K562 (cell line): Measurements from ENCODE around the gene ZNF346. TPM values are rescaled to one million over a fixed set of nuclear protein-coding genes. Genes with fewer than 3 reads are reported as not detected.
A peak's percentile ranks its signal among the peaks of the same experiment; 100 is the strongest.

Experiments
- BACH1 ChIP-seq: fragments of 200-800 bp; sonication (Bioruptor generic); IDR thresholded peaks from 2 replicates; pipeline ENCODE4 v1.6.1; 2016; ENCODE audit warnings: missing genetic modification characterization, missing compliant biosample characterization
- EP300 ChIP-seq: IDR thresholded peaks from 2 replicates; pipeline ENCODE4 v1.6.1; 2012; ENCODE audit warnings: low read length, improper control_type of control experiment
- ESRRB ChIP-seq: fragments of 250-450 bp; sonication (Bioruptor Pico); IDR thresholded peaks from 2 replicates; pipeline ENCODE4 v1.5.0; 2020; ENCODE audit warnings: mild to moderate bottlenecking, moderate library complexity, borderline replicate concordance
- FOXJ2 ChIP-seq: fragments of 200-800 bp; sonication (Bioruptor generic); IDR thresholded peaks from 2 replicates; pipeline ENCODE4 v1.6.1; 2016; ENCODE audit warnings: missing genetic modification characterization, missing compliant biosample characterization
- FOXM1 ChIP-seq, 2 experiments: fragments of 450-650 bp in 1 of 2; sonication (generic) in 1 of 2; formaldehyde crosslinking in 1 of 2; IDR thresholded peaks; 2 replicates each; pipeline versions ENCODE4 v1.6.1 to v1.9.0; 2017 to 2022; ENCODE audit warnings: low read depth in 2 of 2, mild to moderate bottlenecking in 2 of 2, missing genetic modification reagents in 1 of 2, moderate library complexity in 1 of 2
- NFXL1 ChIP-seq: fragments of 450-650 bp; formaldehyde crosslinking; IDR thresholded peaks from 2 replicates; pipeline ENCODE4 v1.4.0; 2021; ENCODE audit warnings: mild to moderate bottlenecking
- NONO ChIP-seq, 2 experiments: fragments of 200-400 bp in 1 of 2; fragments of 450-650 bp in 1 of 2; formaldehyde crosslinking in 1 of 2; IDR thresholded peaks; 2 replicates each; pipeline ENCODE4 v1.6.1; 2017; ENCODE audit warnings: low read depth in 2 of 2, mild to moderate bottlenecking in 2 of 2, moderate library complexity in 2 of 2, low read length in 1 of 2
- SIN3B ChIP-seq: fragments of 450-650 bp; IDR thresholded peaks from 2 replicates; pipeline ENCODE4 v1.6.1; 2017; ENCODE audit warnings: low read depth, mild to moderate bottlenecking, moderate library complexity
- ZNF133 ChIP-seq: fragments of 250-450 bp; sonication (Bioruptor Pico); IDR thresholded peaks from 2 replicates; pipeline ENCODE4 v1.4.0; 2020; ENCODE audit warnings: mild to moderate bottlenecking
- ZNF24 ChIP-seq: fragments of 450-650 bp; IDR thresholded peaks from 2 replicates; pipeline ENCODE4 v1.6.1; 2016
- ZNF589 ChIP-seq: fragments of 200-800 bp; sonication (Bioruptor generic); IDR thresholded peaks from 2 replicates; pipeline ENCODE4 v1.6.1; 2016; ENCODE audit warnings: low read depth, missing genetic modification characterization, missing compliant biosample characterization
- ZNF668 ChIP-seq: fragments of 250-450 bp; sonication (Bioruptor Pico); IDR thresholded peaks from 2 replicates; pipeline ENCODE4 v1.8.0; 2022; ENCODE audit warnings: mild to moderate bottlenecking, inconsistent platforms
- polyA plus RNA-seq, 8 experiments: library from polyadenylated mRNA; depleted of rRNA in 4 of 8; stranded (reverse) in 5 of 8; unstranded in 3 of 8; fragments of >200 nt; fragmentation: Nextera tagmentation in 2 of 8; fragmentation: Illumina TruSeq in 1 of 8; extraction: Ambion mirVana in 2 of 8; extraction: Trizol in 1 of 8; gene quantifications; 2 replicates each; pipeline versions ENCODE4 v1.2.1 to v1.2.3, GENCODE V29; 2011 to 2014; ENCODE audit warnings: inconsistent platforms in 1 of 8, missing spikeins in 1 of 8
- total RNA-seq, 7 experiments: library from RNA; depleted of rRNA in 6 of 7; stranded (reverse); fragments of >200 nt in 6 of 7; fragmentation: Illumina TruSeq in 2 of 7; extraction: Trizol in 2 of 7; gene quantifications; 2 replicates each; pipeline versions ENCODE4 v1.2.1 to v1.2.3, GENCODE V29; 2011 to 2021; ENCODE audit warnings: low replicate concordance in 1 of 7
- TF ChIP-seq, protein P1 (sequence below): fragments of 450-650 bp; IDR thresholded peaks from 2 replicates; pipeline ENCODE4 v1.6.1; 2014; ENCODE audit warnings: low read depth, mild to moderate bottlenecking, moderate library complexity, borderline replicate concordance
- TF ChIP-seq, protein P2 (sequence below), 2 experiments: fragments of 450-650 bp in 1 of 2; sonication (generic) in 1 of 2; formaldehyde crosslinking in 1 of 2; IDR thresholded peaks; 2 replicates each; pipeline versions ENCODE4 v1.7.1 to v1.9.0; 2016 to 2022; ENCODE audit warnings: inconsistent platforms in 1 of 2, mild to moderate bottlenecking in 1 of 2, missing genetic modification reagents in 1 of 2
- TF ChIP-seq, protein P3 (sequence below): fragments of 450-650 bp; formaldehyde crosslinking; IDR thresholded peaks from 2 replicates; pipeline ENCODE4 v1.4.0; 2020; ENCODE audit warnings: mild to moderate bottlenecking, moderate library complexity

ZNF346 gene
- total and polyA plus RNA-seq, 9 of the 15 experiments (the other 6 are each of a cell fraction or from before 2014, with no cell fraction given) = 5.0 to 25.1 (median 20.1) TPM

DNA sequence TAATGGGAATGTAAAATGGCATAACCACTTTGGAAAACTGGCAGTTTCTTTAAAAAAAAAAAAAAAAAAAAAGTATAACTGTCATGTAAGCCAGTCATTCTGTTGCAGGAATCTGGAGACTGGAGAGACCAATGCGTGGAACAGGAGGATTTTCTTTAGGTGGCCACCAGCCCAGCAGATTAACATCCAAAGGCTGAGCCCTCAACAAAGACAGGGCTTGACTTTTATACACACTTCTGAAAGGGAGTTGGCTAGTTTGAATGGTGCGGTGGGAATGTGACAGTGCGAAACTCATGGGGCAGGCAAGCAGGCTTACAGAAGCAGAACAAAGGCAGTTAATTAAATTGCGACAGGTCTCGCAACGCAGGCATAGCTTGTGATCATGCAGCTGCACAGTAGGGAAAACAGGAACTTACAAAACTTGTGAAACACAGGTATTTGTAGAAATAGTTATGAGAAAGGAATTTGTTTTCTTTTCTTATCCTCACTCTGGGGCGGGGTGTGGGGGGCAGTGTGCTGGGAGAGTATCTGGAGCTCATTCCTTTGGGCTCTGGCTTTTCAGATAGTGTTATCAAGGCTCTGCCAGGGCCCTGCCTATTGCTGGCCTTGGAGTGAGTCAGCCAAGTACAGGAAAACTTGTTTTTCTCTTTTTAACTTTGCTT, 27.9 kb upstream of the ZNF346 start (continued):
- TF ChIP-seq, protein P1, sequence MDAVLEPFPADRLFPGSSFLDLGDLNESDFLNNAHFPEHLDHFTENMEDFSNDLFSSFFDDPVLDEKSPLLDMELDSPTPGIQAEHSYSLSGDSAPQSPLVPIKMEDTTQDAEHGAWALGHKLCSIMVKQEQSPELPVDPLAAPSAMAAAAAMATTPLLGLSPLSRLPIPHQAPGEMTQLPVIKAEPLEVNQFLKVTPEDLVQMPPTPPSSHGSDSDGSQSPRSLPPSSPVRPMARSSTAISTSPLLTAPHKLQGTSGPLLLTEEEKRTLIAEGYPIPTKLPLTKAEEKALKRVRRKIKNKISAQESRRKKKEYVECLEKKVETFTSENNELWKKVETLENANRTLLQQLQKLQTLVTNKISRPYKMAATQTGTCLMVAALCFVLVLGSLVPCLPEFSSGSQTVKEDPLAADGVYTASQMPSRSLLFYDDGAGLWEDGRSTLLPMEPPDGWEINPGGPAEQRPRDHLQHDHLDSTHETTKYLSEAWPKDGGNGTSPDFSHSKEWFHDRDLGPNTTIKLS = peak; percentile 62; the same call in 1 of the 2 replicates
- TF ChIP-seq, protein P2, sequence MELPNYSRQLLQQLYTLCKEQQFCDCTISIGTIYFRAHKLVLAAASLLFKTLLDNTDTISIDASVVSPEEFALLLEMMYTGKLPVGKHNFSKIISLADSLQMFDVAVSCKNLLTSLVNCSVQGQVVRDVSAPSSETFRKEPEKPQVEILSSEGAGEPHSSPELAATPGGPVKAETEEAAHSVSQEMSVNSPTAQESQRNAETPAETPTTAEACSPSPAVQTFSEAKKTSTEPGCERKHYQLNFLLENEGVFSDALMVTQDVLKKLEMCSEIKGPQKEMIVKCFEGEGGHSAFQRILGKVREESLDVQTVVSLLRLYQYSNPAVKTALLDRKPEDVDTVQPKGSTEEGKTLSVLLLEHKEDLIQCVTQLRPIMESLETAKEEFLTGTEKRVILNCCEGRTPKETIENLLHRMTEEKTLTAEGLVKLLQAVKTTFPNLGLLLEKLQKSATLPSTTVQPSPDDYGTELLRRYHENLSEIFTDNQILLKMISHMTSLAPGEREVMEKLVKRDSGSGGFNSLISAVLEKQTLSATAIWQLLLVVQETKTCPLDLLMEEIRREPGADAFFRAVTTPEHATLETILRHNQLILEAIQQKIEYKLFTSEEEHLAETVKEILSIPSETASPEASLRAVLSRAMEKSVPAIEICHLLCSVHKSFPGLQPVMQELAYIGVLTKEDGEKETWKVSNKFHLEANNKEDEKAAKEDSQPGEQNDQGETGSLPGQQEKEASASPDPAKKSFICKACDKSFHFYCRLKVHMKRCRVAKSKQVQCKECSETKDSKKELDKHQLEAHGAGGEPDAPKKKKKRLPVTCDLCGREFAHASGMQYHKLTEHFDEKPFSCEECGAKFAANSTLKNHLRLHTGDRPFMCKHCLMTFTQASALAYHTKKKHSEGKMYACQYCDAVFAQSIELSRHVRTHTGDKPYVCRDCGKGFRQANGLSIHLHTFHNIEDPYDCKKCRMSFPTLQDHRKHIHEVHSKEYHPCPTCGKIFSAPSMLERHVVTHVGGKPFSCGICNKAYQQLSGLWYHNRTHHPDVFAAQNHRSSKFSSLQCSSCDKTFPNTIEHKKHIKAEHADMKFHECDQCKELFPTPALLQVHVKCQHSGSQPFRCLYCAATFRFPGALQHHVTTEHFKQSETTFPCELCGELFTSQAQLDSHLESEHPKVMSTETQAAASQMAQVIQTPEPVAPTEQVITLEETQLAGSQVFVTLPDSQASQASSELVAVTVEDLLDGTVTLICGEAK (IDR thresholded peaks at IDR 0.05) = peak; percentile 61; the same call in 1 of the 2 replicates
- TF ChIP-seq, protein P2 (CRISPR knock-in tag; IDR thresholded peaks at IDR 0.05) = no peak
- TF ChIP-seq ZNF589 (CRISPR knock-in tag) = peak; percentile 93
- no peak for TF ChIP-seq ZNF668
- no peak for TF ChIP-seq NFXL1 (CRISPR knock-in tag)
- peak in 1 of 2 experiments; percentile 61; a peak in 1 of 4 replicates for TF ChIP-seq NONO (IDR thresholded peaks at IDR 0.05; ENCODE audit: low read depth in 2 of 2, low read length in 1 of 2)
- peak; percentile 91 for TF ChIP-seq EP300
- TF ChIP-seq BACH1 = 0 out of 2 replicates have a peak, but pooled peaks have one; percentile 68
- TF ChIP-seq, protein P3, sequence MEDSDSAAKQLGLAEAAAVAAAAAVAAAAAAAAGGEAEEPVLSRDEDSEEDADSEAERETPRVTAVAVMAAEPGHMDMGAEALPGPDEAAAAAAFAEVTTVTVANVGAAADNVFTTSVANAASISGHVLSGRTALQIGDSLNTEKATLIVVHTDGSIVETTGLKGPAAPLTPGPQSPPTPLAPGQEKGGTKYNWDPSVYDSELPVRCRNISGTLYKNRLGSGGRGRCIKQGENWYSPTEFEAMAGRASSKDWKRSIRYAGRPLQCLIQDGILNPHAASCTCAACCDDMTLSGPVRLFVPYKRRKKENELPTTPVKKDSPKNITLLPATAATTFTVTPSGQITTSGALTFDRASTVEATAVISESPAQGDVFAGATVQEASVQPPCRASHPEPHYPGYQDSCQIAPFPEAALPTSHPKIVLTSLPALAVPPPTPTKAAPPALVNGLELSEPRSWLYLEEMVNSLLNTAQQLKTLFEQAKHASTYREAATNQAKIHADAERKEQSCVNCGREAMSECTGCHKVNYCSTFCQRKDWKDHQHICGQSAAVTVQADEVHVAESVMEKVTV = peak; percentile 62
- no peak for TF ChIP-seq ZNF133
- no peak for TF ChIP-seq ESRRB (CRISPR knock-in tag)
- no peak for TF ChIP-seq ZNF24
- TF ChIP-seq SIN3B = no peak
- TF ChIP-seq FOXM1 (IDR thresholded peaks at IDR 0.05; ENCODE audit: low read depth) = peak; percentile 96
- TF ChIP-seq FOXM1 (CRISPR knock-in tag; IDR thresholded peaks at IDR 0.05; ENCODE audit: low read depth) = peak; percentile 64; the same call in 1 of the 2 replicates
- peak; percentile 49; the same call in 1 of the 2 replicates for TF ChIP-seq FOXJ2 (tag)
